GM12878 (cell line): ENCODE data around the gene TCEAL4.

Source experiments
- ATF2 ChIP-seq: IDR thresholded peaks from 2 replicates; pipeline ENCODE4 v1.6.1; 2012; ENCODE audit warnings: low read length, inconsistent platforms
- EP300 ChIP-seq, 2 experiments: fragments of 150-350 bp in 1 of 2; IDR thresholded peaks; 2 replicates each; pipeline ENCODE4 v1.6.1; 2011 to 2012; ENCODE audit warnings: low read depth in 2 of 2, low read length in 2 of 2, borderline replicate concordance in 1 of 2, improper control_type of control experiment in 1 of 2, inconsistent platforms in 1 of 2; ENCODE audit not compliant: control insufficient read depth in 1 of 2
- MTA3 ChIP-seq: IDR thresholded peaks from 2 replicates; pipeline ENCODE4 v1.6.1; 2012; ENCODE audit warnings: low read length, inconsistent platforms, borderline replicate concordance
- POLR2AphosphoS5 ChIP-seq: IDR thresholded peaks from 2 replicates; pipeline ENCODE4 v1.6.1; 2011; ENCODE audit warnings: mild to moderate bottlenecking, low read length, inconsistent platforms
- RFX5 ChIP-seq: IDR thresholded peaks from 2 replicates; pipeline ENCODE4 v1.6.1; 2011; ENCODE audit warnings: low read depth, low read length, improper control_type of control experiment
- YY1 ChIP-seq: IDR thresholded peaks from 2 replicates; pipeline ENCODE4 v1.6.1; 2011; ENCODE audit warnings: low read depth, mild to moderate bottlenecking, low read length
- ZBTB33 ChIP-seq: fragments of 450-650 bp; IDR thresholded peaks from 2 replicates; pipeline ENCODE4 v1.6.1; 2017; ENCODE audit warnings: mild to moderate bottlenecking
- TF ChIP-seq, protein P1 (sequence below), 3 experiments: IDR thresholded peaks in 2 of 3; conservative IDR thresholded peaks in 1 of 3; 2 replicates each; pipeline ENCODE4 v1.5.1; 2011; ENCODE audit warnings: low read depth in 3 of 3, low read length in 3 of 3, mild to moderate bottlenecking in 3 of 3, control low read depth in 2 of 3, moderate library complexity in 2 of 3, inconsistent platforms in 1 of 3, mixed read lengths in 1 of 3; ENCODE audit not compliant: control insufficient read depth in 2 of 3, insufficient read depth in 1 of 3; ENCODE audit errors: extremely low read depth in 1 of 3
- TF ChIP-seq, protein P2 (sequence below): IDR thresholded peaks from 2 replicates; pipeline ENCODE4 v1.6.1; 2012; ENCODE audit warnings: low read depth, low read length, improper control_type of control experiment

GRCh38 chrX:103586659-103587058 is 1.3 kb downstream of the TCEAL4 start:
- TF ChIP-seq, protein P1, sequence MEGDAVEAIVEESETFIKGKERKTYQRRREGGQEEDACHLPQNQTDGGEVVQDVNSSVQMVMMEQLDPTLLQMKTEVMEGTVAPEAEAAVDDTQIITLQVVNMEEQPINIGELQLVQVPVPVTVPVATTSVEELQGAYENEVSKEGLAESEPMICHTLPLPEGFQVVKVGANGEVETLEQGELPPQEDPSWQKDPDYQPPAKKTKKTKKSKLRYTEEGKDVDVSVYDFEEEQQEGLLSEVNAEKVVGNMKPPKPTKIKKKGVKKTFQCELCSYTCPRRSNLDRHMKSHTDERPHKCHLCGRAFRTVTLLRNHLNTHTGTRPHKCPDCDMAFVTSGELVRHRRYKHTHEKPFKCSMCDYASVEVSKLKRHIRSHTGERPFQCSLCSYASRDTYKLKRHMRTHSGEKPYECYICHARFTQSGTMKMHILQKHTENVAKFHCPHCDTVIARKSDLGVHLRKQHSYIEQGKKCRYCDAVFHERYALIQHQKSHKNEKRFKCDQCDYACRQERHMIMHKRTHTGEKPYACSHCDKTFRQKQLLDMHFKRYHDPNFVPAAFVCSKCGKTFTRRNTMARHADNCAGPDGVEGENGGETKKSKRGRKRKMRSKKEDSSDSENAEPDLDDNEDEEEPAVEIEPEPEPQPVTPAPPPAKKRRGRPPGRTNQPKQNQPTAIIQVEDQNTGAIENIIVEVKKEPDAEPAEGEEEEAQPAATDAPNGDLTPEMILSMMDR (IDR thresholded peaks at IDR 0.05 in 2 of 3, conservative IDR thresholded peaks at IDR 0.05 in 1 of 3; ENCODE audit: control insufficient read depth in 2 of 3, extremely low read depth in 1 of 3, insufficient read depth in 1 of 3, low read depth in 3 of 3, low read length in 3 of 3), result no peak
- no peak for TF ChIP-seq EP300 (IDR thresholded peaks at IDR 0.05; ENCODE audit: borderline replicate concordance in 1 of 2, control insufficient read depth in 1 of 2, low read depth in 2 of 2, low read length in 2 of 2)
- TF ChIP-seq POLR2AphosphoS5, result no peak
- TF ChIP-seq, protein P2, sequence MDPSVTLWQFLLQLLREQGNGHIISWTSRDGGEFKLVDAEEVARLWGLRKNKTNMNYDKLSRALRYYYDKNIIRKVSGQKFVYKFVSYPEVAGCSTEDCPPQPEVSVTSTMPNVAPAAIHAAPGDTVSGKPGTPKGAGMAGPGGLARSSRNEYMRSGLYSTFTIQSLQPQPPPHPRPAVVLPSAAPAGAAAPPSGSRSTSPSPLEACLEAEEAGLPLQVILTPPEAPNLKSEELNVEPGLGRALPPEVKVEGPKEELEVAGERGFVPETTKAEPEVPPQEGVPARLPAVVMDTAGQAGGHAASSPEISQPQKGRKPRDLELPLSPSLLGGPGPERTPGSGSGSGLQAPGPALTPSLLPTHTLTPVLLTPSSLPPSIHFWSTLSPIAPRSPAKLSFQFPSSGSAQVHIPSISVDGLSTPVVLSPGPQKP, result no peak
- TF ChIP-seq RFX5, result no peak
- no peak for TF ChIP-seq ATF2
- TF ChIP-seq YY1, result no peak
- TF ChIP-seq MTA3, result no peak
- TF ChIP-seq ZBTB33, result no peak
